GM10248 (cell line): ENCODE results near the gene ZNF423.

Experiments used
- CTCF ChIA-PET: fragments of 300-600 bp; sonication (Branson Sonifier 250); formaldehyde crosslinking; extraction: SDS; loops from one replicate; lab custom pipeline; 2021; ENCODE audit warnings: antibody characterized with exemption; lab: Yijun Ruan, JAX
- POLR2A ChIA-PET: fragments of 350-650 bp; sonication (Branson Sonifier 250); formaldehyde crosslinking; extraction: SDS; loops from one replicate; lab custom pipeline; 2020; ENCODE audit warnings: antibody characterized with exemption; lab: Yijun Ruan, JAX
- DNase-seq: peaks from one replicate; pipeline ENCODE4 v3.0.0; 2012; ENCODE audit errors: extremely low spot score
- CTCF ChIP-seq: IDR thresholded peaks from 2 replicates; pipeline ENCODE4 v1.5.1; 2012; ENCODE audit warnings: mild to moderate bottlenecking, low read depth; ENCODE audit errors: extremely low read depth, missing control alignments, control extremely low read depth

The ZNF423 gene

GRCh38 chr16:49785970-49786369 lies 69.9 kb downstream of the ZNF423 start:
- POLR2A ChIA-PET = no interaction called here
- TF ChIP-seq CTCF = no peak
- CTCF ChIA-PET = interaction anchor here (0.8 to 1.3 kb wide), 2 partner anchors 22 to 24 kb away, joined by 3 read pairs; no protein-coding TSS in a partner anchor
- DNase-seq = no peak

GRCh38 chr16:49782405-49782804 lies 73.5 kb downstream of the ZNF423 start:
- ChIA-PET POLR2A (no interaction called here), CTCF (no interaction called here)
- DNase-seq = no peak
- TF ChIP-seq CTCF = no peak

GRCh38 chr16:49781401-49781800 lies 74.5 kb downstream of the ZNF423 start:
- POLR2A ChIA-PET = no interaction called here
- DNase-seq = no peak
- CTCF ChIA-PET = no interaction called here
- TF ChIP-seq CTCF = no peak

GRCh38 chr16:49780433-49780832 lies 75.5 kb downstream of the ZNF423 start:
- no peak for TF ChIP-seq CTCF
- CTCF ChIA-PET = no interaction called here
- DNase-seq = no peak
- POLR2A ChIA-PET = no interaction called here

GRCh38 chr16:49779979-49780378 lies 75.9 kb downstream of the ZNF423 start:
- ChIA-PET CTCF (no interaction called here), POLR2A (no interaction called here)
- no peak for TF ChIP-seq CTCF
- no peak for DNase-seq

GRCh38 chr16:49778202-49778930 lies 77.5 kb downstream of the ZNF423 start:
- ChIA-PET CTCF (no interaction called here), POLR2A (no interaction called here)
- no peak for DNase-seq
- TF ChIP-seq CTCF = no peak
